ENCODE results near the gene LCN2.
"Not testable (repeated sequence)": the region's sequence is repeated elsewhere in the genome, so short reads cannot be mapped to it uniquely, and the experiment has no call there.

DNA sequence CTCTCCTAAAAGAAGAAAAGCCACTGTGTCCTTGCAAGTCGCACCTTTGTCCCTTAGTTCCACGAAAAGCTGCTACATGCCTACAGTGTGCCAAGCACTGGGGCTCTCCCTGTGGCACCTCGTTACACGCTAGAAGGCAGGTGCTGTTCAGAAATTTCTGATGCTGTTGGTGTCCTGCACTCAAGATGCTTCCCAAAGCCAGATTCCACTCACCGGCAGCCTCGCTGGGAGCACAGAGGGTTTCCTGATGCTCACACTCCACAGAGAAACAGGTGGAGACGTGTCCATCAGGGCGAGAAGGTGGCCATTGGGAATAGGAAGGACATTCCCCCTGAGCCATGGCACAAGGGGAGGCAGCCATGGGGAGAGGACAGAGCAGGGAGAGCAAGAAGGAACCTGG is 17.9 kb upstream of the LCN2 start:
- TF ChIP-seq, protein P1, sequence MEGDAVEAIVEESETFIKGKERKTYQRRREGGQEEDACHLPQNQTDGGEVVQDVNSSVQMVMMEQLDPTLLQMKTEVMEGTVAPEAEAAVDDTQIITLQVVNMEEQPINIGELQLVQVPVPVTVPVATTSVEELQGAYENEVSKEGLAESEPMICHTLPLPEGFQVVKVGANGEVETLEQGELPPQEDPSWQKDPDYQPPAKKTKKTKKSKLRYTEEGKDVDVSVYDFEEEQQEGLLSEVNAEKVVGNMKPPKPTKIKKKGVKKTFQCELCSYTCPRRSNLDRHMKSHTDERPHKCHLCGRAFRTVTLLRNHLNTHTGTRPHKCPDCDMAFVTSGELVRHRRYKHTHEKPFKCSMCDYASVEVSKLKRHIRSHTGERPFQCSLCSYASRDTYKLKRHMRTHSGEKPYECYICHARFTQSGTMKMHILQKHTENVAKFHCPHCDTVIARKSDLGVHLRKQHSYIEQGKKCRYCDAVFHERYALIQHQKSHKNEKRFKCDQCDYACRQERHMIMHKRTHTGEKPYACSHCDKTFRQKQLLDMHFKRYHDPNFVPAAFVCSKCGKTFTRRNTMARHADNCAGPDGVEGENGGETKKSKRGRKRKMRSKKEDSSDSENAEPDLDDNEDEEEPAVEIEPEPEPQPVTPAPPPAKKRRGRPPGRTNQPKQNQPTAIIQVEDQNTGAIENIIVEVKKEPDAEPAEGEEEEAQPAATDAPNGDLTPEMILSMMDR (conservative IDR thresholded peaks at IDR 0.05; ENCODE audit: low read depth in 2 of 2) = not testable (repeated sequence)
- not testable (repeated sequence) for TF ChIP-seq ZNF114 (CRISPR knock-in tag; IDR thresholded peaks at IDR 0.05); EZH2 (IDR thresholded peaks at IDR 0.05; ENCODE audit: low read depth, unreplicated experiment); POLR2AphosphoS5 (IDR thresholded peaks at IDR 0.05; ENCODE audit: low read depth); ZNF331 (CRISPR knock-in tag; IDR thresholded peaks at IDR 0.05; ENCODE audit: low read depth); EZH2phosphoT487 (IDR thresholded peaks at IDR 0.05; ENCODE audit: unreplicated experiment); CREB1 (CRISPR knock-in tag; IDR thresholded peaks at IDR 0.05; ENCODE audit: low read depth); JUNB (IDR thresholded peaks at IDR 0.05; ENCODE audit: unreplicated experiment); ETS1 (IDR thresholded peaks at IDR 0.05); STAT1 (IDR thresholded peaks at IDR 0.05; ENCODE audit: unreplicated experiment)
- TF ChIP-seq, protein P2, sequence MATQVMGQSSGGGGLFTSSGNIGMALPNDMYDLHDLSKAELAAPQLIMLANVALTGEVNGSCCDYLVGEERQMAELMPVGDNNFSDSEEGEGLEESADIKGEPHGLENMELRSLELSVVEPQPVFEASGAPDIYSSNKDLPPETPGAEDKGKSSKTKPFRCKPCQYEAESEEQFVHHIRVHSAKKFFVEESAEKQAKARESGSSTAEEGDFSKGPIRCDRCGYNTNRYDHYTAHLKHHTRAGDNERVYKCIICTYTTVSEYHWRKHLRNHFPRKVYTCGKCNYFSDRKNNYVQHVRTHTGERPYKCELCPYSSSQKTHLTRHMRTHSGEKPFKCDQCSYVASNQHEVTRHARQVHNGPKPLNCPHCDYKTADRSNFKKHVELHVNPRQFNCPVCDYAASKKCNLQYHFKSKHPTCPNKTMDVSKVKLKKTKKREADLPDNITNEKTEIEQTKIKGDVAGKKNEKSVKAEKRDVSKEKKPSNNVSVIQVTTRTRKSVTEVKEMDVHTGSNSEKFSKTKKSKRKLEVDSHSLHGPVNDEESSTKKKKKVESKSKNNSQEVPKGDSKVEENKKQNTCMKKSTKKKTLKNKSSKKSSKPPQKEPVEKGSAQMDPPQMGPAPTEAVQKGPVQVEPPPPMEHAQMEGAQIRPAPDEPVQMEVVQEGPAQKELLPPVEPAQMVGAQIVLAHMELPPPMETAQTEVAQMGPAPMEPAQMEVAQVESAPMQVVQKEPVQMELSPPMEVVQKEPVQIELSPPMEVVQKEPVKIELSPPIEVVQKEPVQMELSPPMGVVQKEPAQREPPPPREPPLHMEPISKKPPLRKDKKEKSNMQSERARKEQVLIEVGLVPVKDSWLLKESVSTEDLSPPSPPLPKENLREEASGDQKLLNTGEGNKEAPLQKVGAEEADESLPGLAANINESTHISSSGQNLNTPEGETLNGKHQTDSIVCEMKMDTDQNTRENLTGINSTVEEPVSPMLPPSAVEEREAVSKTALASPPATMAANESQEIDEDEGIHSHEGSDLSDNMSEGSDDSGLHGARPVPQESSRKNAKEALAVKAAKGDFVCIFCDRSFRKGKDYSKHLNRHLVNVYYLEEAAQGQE (IDR thresholded peaks at IDR 0.05; ENCODE audit: unreplicated experiment) = not testable (repeated sequence)

Data from GM23338 (cell line).